ENCODE data around the gene SAMD1. TPM values are rescaled to one million over a fixed set of nuclear protein-coding genes. Genes with fewer than 3 reads are reported as not detected.
A peak's percentile ranks its signal among the peaks of the same experiment; 100 is the strongest.

SAMD1 gene
- total and polyA plus RNA-seq, 2 of the 13 experiments (the other 11 are each of a cell fraction or from before 2014, with no cell fraction given): 17.5 to 45.0 TPM

- TF ChIP-seq PATZ1 (CRISPR knock-in tag; IDR thresholded peaks at IDR 0.05) (peak; percentile 70; the same call in 1 of the 2 replicates), FOXA3 (CRISPR knock-in tag; IDR thresholded peaks at IDR 0.05) (peak; percentile 72), ZBTB1 (CRISPR knock-in tag; IDR thresholded peaks at IDR 0.05; ENCODE audit: borderline replicate concordance) (no peak), HMG20A (CRISPR knock-in tag; IDR thresholded peaks at IDR 0.05; ENCODE audit: borderline replicate concordance) (no peak), ZBTB2 (CRISPR knock-in tag; IDR thresholded peaks at IDR 0.05; ENCODE audit: low read depth) (peak; percentile 61), TFDP2 (CRISPR knock-in tag; IDR thresholded peaks at IDR 0.05) (peak; percentile 42; the same call in 1 of the 2 replicates), YEATS4 (CRISPR knock-in tag; IDR thresholded peaks at IDR 0.05; ENCODE audit: borderline replicate concordance) (0 out of 2 replicates have a peak, but pooled peaks have one; percentile 21), BRCA1 (CRISPR knock-in tag; IDR thresholded peaks at IDR 0.05) (no peak), DNMT3B (CRISPR knock-in tag; conservative IDR thresholded peaks at IDR 0.05) (no peak; the same call in 1 of the 2 replicates), HHEX (CRISPR knock-in tag; IDR thresholded peaks at IDR 0.05) (no peak), MAX (IDR thresholded peaks at IDR 0.05) (peak; percentile 36), ZFP91 (CRISPR knock-in tag; IDR thresholded peaks at IDR 0.05; ENCODE audit: borderline replicate concordance) (peak; percentile 75), ZNF839 (CRISPR knock-in tag; IDR thresholded peaks at IDR 0.05; ENCODE audit: borderline replicate concordance) (peak; percentile 65; the same call in 1 of the 2 replicates), ZBED4 (CRISPR knock-in tag; IDR thresholded peaks at IDR 0.05; ENCODE audit: borderline replicate concordance) (no peak; the same call in 1 of the 2 replicates), ZNF44 (CRISPR knock-in tag; IDR thresholded peaks at IDR 0.05) (no peak), KLF11 (CRISPR knock-in tag; IDR thresholded peaks at IDR 0.05) (peak; percentile 31; the same call in 1 of the 2 replicates), SRSF9 (IDR thresholded peaks at IDR 0.05; ENCODE audit: borderline replicate concordance, insufficient read depth, low read depth, low read length, poor library complexity, severe bottlenecking) (no peak), HIVEP1 (CRISPR knock-in tag; IDR thresholded peaks at IDR 0.05) (no peak)
Measured at GRCh38 chr19:14080887-14081796, 9.4 kb downstream of the SAMD1 start (continued).
